KOPT-K1 (cell line): ENCODE measurements around the gene POU2F1.
"Not testable (repeated sequence)": the region's sequence is repeated elsewhere in the genome, so short reads cannot be mapped to it uniquely, and the experiment has no call there.

Experiments used
- H3K27ac ChIP-seq: fragments of 200-600 bp; sonication (generic); 2 replicates; pipeline ENCODE4 v1.5.1; 2016; ENCODE audit warnings: antibody characterized with exemption, mild to moderate bottlenecking, low read depth, low read length; ENCODE audit not compliant: poor library complexity, severe bottlenecking
- H3K36me3 ChIP-seq: fragments of 200-600 bp; sonication (generic); 2 replicates; pipeline ENCODE4 v1.5.1; 2017; ENCODE audit warnings: antibody characterized with exemption, mild to moderate bottlenecking, low read length, moderate library complexity; ENCODE audit not compliant: insufficient read depth
- H3K9me3 ChIP-seq: fragments of 200-600 bp; sonication (generic); 2 replicates; pipeline ENCODE4 v1.5.1; 2017; ENCODE audit warnings: antibody characterized with exemption, low read length, mild to moderate bottlenecking; ENCODE audit not compliant: insufficient read depth, poor library complexity, severe bottlenecking

POU2F1 gene

DNA sequence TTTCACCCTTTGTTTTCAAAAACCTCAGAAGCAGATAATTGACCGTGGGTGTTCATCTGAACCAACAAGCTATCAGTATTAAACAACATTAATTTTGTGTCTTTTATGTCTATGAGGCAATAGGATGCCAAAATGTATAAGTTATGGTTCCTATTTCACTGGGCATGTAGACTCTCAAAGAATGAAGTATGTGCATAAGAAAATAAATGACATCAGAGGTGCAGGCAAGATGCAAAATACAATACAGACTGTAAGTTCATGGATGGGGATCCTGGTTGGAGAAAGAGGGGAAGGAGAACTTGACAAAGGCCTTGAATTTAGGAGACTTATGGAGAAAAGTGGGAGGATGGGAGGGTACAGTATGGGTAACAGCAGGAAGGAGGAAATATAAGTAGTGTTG is 23.4 kb upstream of the POU2F1 start:
- Histone ChIP-seq H3K9me3 (no peaks in the 10 kb centered on the region), H3K27ac (no peak overlapping the region), H3K36me3 (no peaks in the 10 kb centered on the region)

DNA sequence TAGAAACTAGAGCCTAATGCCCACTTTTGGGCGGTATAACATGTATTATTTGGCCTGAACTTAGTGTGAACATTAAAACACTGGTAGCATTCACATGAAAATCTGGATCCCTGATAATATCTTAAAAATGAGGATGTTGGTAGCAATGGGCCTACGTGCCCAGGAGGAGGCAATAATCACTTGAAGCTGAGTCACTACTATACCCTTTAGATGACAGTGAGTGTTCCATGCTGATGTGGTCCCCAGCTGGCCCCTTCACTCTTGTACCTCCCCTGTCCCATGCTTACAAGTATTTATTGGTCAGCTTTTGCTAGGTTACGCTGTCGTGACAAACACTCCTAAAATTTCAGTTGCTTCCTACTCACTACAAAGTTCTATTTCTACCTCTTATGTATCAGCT is 23.0 kb upstream of the POU2F1 start:
- no peaks in the 10 kb centered on the region for H3K36me3 ChIP-seq
- H3K27ac ChIP-seq, result no peak overlapping the region
- H3K9me3 ChIP-seq, result no peaks in the 10 kb centered on the region

DNA sequence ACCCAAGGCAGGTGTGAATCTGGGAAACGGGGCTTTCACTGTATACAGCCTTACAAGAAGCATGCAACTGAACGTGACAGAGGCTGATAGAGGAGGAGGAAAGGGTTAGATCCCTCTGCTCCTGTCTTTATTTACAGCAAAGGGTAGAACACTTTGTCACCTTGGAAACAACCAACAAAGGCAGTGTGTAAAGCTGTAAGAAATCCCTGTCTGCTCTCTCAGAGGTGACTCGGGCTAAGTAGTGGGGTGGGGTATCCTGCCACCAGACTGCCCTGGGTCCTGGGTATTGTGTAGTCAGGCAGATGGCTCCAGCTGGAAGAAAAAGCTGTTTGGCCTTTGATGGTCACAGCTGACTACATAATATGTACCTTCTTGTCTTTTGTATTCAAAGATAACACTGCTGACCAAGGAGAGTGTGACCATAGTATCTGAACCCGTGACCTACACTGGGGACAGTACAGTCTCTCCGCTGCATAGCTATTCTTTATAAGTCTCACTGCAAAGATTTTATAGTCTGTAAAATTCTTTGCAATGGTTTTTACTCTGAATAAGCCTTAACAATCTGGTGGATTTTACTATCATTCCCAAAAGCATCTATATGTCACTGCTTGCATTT is 22.1 kb upstream of the POU2F1 start:
- H3K36me3 ChIP-seq, result no peaks in the 10 kb centered on the region
- H3K9me3 ChIP-seq, result no peaks in the 10 kb centered on the region
- H3K27ac ChIP-seq, result no peak overlapping the region

DNA sequence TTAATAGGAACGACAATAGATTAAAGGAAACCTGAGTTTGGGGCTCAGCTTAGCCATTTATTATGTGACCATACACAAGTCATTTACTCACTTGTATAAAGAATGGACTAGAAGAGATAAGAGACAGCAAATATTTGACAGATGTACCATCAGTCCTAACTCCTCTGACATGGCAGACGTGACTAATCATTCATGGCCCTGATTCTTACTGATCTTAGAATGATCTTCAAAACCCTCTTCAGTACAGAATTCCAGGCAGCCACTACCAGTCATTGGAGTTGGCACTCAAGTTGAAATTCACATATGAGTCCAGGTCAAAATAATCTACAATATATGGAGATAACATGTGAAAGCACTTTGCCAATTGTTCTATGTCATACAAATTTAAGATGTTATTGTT is 21.0 kb upstream of the POU2F1 start:
- H3K9me3 ChIP-seq, result peaks cover 6% of the 10 kb centered on the region
- no peaks in the 10 kb centered on the region for H3K36me3 ChIP-seq
- H3K27ac ChIP-seq, result no peak overlapping the region

DNA sequence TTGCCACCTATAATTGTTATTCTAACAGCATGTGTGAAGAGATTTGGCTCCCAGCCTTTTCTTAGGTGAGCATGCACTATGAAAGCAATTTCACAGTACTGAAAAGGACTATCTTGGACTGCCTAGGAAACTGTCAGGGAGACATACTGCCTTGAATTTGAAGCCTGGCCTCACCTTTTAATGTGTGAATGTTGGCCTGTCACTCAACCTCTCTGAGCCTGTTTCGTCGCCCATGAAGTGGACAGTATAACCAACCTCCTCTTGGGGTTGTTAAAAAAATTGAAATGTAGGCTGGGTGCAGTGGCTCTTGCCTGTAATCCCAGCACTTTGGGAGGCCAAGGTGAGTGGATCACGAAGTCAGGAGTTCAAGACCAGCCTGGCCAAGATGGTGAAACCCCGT is 20.4 kb upstream of the POU2F1 start:
- Histone ChIP-seq H3K9me3 (peaks cover 8% of the 10 kb centered on the region), H3K36me3 (no peaks in the 10 kb centered on the region), H3K27ac (no peak overlapping the region)

DNA sequence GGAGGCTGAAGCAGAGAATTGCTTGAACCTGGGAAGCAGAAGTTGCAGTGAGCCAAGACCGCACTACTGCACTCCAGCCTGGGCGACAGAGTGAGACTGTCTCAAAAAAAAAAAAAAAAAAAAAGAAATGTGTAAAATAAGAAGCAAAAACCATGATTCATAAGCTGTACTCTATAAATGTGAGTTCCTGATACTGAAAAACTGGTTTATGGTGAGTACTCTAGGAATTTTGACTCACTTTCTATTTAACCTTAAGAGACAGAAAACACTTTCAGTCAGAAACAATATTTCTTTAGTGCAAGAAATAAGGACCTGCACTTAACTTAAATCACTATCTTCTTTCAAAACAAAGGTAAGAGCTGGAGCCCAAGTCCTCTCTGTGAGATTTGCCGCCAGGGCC is 19.9 kb upstream of the POU2F1 start:
- no peak overlapping the region for H3K27ac ChIP-seq
- no peaks in the 10 kb centered on the region for H3K36me3 ChIP-seq
- H3K9me3 ChIP-seq, result peaks cover 8% of the 10 kb centered on the region

DNA sequence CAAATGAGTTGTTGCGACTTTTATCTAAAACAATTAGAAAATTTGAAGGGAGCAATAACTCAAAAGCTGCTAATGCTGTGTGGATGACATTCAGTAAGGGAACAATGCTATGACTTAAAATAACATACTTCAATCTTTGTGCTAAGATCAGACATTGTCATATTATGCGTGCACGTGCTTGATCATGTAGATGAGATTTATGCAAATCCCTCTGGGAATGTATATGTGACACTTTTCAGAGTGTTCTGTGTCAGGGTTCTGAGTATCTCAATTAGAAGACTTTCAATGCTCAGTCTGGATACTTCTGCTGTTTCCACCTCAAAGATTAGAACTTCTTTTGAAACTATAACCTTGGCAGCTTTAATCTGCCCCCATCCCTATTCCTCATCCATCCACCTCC is 18.6 kb upstream of the POU2F1 start:
- Histone ChIP-seq H3K36me3 (no peaks in the 10 kb centered on the region), H3K9me3 (peaks cover 8% of the 10 kb centered on the region), H3K27ac (no peak overlapping the region)

DNA sequence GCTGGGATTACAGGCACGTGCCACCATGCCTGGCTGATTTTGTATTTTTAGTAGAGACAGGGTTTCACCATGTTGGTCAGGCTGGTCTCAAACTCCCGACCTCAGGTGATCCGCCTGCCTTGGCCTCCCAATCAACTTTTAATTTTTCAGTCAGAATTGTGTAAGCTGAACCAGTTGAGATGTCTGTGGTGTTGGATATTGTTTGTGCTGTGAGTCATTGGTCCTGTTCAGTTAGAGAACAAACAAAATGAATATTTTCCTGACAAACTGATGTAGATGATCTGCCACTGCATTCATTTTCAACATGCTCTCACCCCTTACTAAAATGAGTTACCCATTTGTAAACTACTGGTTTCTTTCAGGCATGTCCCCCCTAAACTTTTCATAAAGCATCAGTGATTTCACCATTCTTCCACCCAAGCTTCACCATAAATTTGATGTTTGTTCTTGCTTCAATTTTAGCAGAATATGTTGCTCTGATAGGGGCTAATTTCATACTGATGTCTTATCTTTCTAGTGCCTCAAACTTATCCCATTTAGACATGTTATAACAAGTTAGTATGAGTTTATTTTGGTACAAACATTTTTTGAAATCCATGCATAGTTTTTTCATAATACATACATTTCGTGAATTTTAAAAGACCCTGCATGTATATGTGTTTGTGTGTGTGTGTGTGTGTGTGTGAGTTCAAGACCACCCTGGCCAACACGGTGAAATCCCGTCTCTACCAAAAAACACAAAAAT is 15.2 kb upstream of the POU2F1 start:
- H3K9me3 ChIP-seq, result peaks cover 29% of the 10 kb centered on the region
- H3K36me3 ChIP-seq, H3K27ac ChIP-seq: not testable (repeated sequence)

DNA sequence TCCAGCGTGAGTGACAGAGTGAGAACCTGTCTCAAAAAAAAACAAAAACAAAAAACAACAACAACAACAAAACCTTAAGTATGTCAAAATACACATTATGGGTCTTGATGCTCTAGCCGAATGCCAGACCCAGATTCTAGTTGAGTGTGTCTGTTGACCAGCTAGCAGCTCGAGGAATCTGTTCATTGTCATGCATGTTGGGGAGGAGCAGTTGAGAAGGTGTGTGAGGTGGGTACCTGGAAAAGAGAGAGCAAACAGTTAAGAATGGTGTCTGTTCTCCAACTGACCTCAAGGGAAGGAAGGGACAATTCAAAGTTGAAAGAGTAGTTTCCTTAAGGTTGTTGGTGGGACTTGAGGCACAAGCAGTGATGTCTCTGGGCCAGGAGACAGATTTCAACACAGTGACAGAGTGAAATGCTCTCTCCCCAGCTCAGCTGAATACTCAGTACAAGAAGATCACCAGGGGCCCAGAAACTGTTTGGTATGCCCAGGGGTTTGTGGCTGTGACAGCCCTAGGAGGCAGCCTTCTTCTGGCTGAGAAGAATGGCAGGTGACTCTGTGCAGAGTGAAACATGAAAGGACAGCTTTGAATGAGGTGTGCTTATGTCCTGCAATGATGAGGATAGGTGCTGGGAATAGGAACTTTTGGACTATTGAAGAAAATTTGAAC is 14.4 kb upstream of the POU2F1 start:
- Histone ChIP-seq H3K9me3 (peaks cover 29% of the 10 kb centered on the region), H3K36me3 (no peaks in the 10 kb centered on the region), H3K27ac (no peak overlapping the region)

DNA sequence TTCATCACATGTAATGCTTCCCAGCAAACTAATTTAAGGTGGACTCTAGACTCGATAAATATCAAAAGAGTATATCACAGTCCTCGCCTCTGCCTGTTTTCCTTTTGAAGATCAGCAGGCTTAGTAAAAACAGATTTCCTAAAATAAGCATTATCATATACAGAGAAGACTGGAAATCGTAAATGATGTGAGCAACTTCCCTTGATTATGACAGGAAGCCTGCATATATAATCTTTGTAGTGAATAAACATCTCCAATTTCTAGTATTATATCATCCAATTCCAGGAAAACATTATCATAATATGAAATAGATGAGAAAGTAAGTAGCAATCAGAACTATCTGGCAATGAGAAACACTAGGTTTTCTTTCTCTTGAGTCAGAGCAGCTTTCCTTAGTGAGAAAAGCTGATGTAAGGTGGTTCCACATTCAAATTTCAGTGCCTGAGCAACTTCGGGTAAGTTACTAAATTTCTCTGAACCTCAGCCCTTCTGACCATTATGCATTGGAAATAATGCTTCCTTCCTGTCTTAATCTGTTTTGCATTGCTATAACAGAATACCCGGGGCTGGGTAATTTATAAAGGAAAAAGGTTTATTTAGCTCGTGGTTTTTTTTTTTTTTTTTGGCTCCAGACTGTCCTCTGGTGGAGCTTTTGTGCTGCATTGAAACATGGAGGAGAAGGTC is 12.6 kb upstream of the POU2F1 start:
- no peaks in the 10 kb centered on the region for H3K36me3 ChIP-seq
- H3K9me3 ChIP-seq, result peaks cover 29% of the 10 kb centered on the region
- H3K27ac ChIP-seq, result no peak overlapping the region

DNA sequence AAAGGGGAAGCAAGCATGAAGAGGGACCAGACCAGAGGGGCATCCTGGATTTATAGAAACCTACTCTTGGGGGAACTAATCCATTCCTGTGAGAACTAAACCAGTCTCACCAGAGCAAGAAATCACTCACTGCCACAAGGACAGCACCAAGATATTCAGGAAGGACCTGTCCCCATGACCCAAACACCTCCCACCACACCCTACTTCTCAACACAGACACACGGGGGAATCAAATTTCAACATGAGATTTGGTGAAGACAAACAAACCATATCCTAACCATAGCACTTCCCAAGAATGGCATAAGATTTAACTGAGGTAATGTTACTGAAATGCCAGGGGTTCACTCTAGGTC is 12.1 kb upstream of the POU2F1 start:
- Histone ChIP-seq H3K9me3 (peaks cover 29% of the 10 kb centered on the region), H3K27ac (no peak overlapping the region), H3K36me3 (no peaks in the 10 kb centered on the region)

DNA sequence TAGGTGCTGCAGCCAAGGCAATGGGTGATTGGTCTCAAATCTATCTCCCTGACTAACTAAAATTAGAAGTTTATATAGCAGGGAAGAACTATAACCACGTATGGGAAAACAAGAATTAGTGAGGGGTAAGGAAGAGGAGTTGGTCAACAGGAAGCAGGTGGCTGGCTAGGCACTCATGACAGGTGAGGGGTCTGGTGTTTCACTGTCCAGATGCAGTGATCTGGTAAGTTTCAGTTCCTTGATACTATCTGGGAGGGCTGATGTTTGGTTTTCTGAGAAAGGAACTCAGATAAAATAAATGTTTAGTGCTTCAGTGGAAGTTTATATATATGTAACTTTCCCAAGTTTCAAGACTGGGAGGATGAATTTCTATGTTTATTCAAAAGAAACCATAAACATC is 11.6 kb upstream of the POU2F1 start:
- H3K9me3 ChIP-seq, result peaks cover 29% of the 10 kb centered on the region

DNA sequence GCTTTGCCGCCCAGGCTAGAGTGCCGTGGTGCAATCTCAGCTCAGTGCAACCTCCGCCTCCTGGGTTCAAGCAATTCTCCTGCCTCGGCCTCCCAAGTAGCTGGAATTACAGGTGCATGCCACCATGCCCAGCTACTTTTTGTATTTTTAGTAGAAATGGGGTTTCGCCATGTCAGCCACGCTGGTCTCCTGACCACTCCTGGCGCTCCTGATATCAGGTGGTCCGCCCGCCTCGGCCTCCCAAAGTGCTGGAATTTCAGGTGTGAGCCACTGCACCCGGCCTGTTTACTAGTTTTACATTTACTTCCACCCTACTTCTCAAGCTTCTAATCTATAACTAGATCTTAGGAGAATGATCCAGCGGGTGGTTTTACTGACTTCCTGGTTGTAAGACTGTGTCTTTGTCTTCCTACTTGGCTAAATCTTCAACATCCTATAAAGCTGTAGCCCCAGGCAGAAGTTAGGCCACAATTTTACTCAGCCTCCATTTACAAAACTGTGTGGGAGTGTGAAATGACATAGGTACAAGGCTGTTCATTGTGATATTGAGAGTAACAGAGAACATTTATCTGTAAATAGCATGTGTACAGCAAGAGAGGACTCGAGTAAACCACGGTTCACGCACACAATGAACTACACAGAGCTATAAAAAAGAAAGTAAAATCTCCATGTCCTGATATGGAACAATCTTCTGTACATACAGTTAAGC is 9.6 kb upstream of the POU2F1 start:
- H3K27ac ChIP-seq, result peak overlapping the region; percentile 41
- peaks cover 21% of the 10 kb centered on the region for H3K9me3 ChIP-seq
- H3K36me3 ChIP-seq, result no peaks in the 10 kb centered on the region

More for the DNA sequence above, 11.6 kb upstream of the POU2F1 start:
- Histone ChIP-seq H3K36me3 (no peaks in the 10 kb centered on the region), H3K27ac (no peak overlapping the region)

DNA sequence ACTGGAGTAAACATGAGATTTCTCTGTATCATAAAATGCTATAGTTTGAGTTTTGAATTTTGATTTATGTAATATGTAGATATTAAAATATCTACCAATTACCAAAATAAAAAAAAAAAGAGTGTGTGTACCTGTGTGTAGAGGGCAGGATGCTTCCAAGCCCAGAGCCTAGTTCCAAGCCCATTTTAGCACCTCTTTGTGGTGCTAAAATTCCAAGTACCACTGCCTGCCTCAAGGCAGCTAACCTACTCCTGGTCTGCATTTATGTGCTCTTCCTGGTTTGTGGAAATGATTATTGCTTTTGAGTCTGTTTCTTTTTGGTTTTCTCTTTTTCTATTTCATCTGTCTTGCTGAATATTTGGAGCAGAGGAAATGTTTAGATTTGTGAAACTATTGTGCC is 8.7 kb upstream of the POU2F1 start:
- H3K36me3 ChIP-seq, result no peaks in the 10 kb centered on the region
- H3K9me3 ChIP-seq, result peaks cover 21% of the 10 kb centered on the region
- no peak overlapping the region for H3K27ac ChIP-seq

DNA sequence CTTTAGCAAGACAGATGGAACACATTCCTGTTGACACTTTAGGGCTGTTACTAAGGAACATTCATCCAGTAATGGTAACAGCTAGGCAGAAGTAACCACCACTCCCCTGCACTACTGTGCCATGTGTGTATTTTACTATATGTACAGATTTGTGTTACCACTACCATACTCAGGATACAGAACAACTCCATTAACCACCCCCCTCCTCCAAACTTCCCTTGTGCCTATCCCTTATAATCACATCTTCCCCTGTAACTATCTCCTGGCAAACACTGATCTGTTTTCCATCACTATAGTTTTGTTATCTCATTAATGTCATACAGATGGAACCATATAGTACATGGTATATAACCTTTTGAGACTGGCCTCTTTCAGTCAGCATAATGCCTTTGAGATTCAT is 3.9 kb upstream of the POU2F1 start:
- H3K9me3 ChIP-seq, result no peaks in the 10 kb centered on the region
- H3K27ac ChIP-seq, result no peak overlapping the region
- H3K36me3 ChIP-seq, result no peaks in the 10 kb centered on the region
